Measurements from ENCODE around the gene FFAR1.
A peak's percentile ranks its signal among the peaks of the same experiment; 100 is the strongest.

FFAR1 gene

GRCh38 chr19:35395382-35396199 is 47.9 kb downstream of the FFAR1 start:
- peak; percentile 50 to 79 for DNase-seq

DNA sequence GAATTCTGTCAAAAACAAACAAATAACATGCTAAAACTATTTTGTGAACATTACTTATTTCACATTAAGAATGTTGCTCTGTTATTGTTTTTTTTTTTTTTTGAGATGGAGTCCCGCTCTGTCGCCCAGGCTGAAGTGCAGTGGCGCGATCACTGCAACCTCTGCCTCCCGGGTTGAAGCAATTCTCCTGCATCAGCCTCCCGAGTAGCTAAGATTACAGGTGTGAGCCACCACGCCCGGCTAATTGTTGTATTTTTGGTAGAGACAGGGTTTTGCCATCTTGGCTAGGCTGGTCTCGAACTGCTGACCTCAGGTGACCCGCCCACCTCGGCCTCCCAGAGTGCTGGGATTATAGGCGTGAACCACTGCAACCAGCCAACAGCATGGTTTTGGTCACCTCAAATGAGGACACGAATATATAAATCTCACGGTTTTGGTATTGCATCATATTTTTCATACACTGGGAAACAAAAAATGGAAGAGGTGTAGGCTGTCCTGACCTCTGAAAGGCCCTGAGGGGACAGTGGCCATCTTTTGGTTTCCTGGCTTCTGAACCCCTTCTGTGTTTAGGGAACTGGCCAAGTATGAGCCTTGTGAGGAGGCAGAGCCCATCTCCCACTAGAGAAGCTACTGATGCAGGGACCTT is 48.7 kb downstream of the FFAR1 start:
- DNase-seq, result no peak

DNA sequence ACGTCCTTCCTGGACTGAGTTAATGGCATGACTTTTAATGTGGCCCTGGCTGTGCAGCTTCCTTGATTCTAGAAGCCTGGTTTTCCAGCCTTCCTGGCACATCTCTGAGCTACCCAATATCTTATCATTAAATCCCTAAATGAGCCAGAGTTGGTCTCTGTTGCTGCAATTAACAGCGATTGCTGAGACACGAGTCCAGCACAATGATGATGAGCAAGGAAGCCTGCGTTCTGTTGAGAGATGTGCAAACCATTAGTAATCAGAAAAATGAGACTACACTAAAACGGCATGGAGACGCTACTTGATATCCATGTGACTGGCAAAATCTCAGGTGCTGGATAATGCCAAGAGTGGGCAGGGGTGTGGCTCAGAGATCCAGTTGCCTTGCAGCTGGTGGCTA is 49.4 kb downstream of the FFAR1 start:
- no peak for DNase-seq

Measured in NCI-H526 (cell line).